ENCODE measurements around the gene SHF.

DNA sequence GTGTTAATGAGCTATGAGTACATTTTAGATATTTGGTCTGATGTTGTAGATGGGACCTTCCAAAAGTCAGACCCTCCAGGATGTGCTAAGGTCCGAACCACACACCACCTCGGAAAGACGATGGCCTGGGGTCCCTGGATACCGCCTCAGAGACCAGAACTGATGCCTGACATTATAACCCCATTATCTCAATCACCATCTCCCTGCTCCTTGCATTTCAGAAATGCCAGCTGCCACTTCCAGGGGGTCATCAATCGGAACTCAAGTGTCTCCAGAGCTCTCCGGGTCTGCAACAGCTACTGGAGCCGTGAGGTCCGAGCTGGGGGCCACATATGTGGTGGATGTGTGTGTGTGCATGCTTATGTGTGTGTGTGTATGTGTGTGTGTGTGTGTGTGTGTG, 50.1 kb downstream of the SHF start:
- TF ChIP-seq POLR2A (IDR thresholded peaks at IDR 0.05) (no peak), CTCF (IDR thresholded peaks at IDR 0.05) (no peak)
